Measurements from ENCODE around the gene HDHD3.

HDHD3 gene

GRCh38 chr9:113328045-113328782 is 48.6 kb downstream of the HDHD3 start:
- DNase-seq (ENCODE audit: low read depth in 2 of 2): no peak

GRCh38 chr9:113326230-113326629 is 50.6 kb downstream of the HDHD3 start:
- DNase-seq (ENCODE audit: low read depth in 2 of 2): no peak

Data from activated CD4-positive, alpha-beta T cell treated with anti-CD3 and anti-CD28 coated beads for 24 hours (primary cell).